Caco-2 (cell line): ENCODE measurements around the gene RNF2. TPM values are rescaled to one million over a fixed set of nuclear protein-coding genes. Genes with fewer than 3 reads are reported as not detected.

Experiments used
- BruUV-seq: library from RNA; stranded (reverse); fragments of 400-500 nt; replicated peaks from 2 replicates; lab custom pipeline; 2021; lab: Mats Ljungman, UMichigan
- CTCF ChIA-PET: fragments of 300-600 bp; sonication (Branson Sonifier 250); formaldehyde crosslinking; loops from one replicate; lab custom pipeline; 2022; ENCODE audit warnings: antibody characterized with exemption; lab: Charles Lee
- POLR2A ChIA-PET: fragments of 300-600 bp; sonication (Branson Sonifier 250); formaldehyde crosslinking; loops from one replicate; lab custom pipeline; 2022; ENCODE audit warnings: antibody characterized with exemption; lab: Charles Lee
- DNase-seq, 2 experiments: peaks; one replicate each; pipeline versions ENCODE4 v3.0.0 to v3.0.0-alpha.2; 2020 to 2022
- H3K27me3 ChIP-seq: replicated peaks from 2 replicates; pipeline ENCODE4 v1.6.0; 2011; ENCODE audit warnings: low read length; ENCODE audit not compliant: control insufficient read depth, insufficient read depth
- H3K36me3 ChIP-seq: 2 replicates; pipeline ENCODE4 v1.5.1; 2011; ENCODE audit warnings: low read length; ENCODE audit not compliant: control insufficient read depth, insufficient read depth
- H3K4me1 ChIP-seq: fragments of 250-450 bp; sonication (Bioruptor Pico); 2 replicates; pipeline ENCODE4 v1.5.1; 2020; ENCODE audit warnings: mild to moderate bottlenecking
- H3K4me3 ChIP-seq: 2 replicates; pipeline ENCODE4 v1.5.1; 2011; ENCODE audit warnings: low read depth, mild to moderate bottlenecking, control low read depth, low read length
- H3K9me3 ChIP-seq: fragments of 250-450 bp; sonication (Bioruptor Pico); 2 replicates; pipeline ENCODE4 v1.5.1; 2020; ENCODE audit warnings: mild to moderate bottlenecking, moderate library complexity
- H3K27ac Mint-ChIP-seq: one replicate; pipeline ENCODE4 v1.8.0; 2022; ENCODE audit warnings: mixed read lengths; ENCODE audit not compliant: unreplicated experiment
- H3K27me3 Mint-ChIP-seq: one replicate; pipeline ENCODE4 v1.8.0; 2022; ENCODE audit warnings: mixed read lengths; ENCODE audit not compliant: insufficient read depth, unreplicated experiment
- H3K36me3 Mint-ChIP-seq: one replicate; pipeline ENCODE4 v1.8.0; 2022; ENCODE audit warnings: mild to moderate bottlenecking, mixed read lengths; ENCODE audit not compliant: insufficient read depth, unreplicated experiment
- H3K4me1 Mint-ChIP-seq: one replicate; pipeline ENCODE4 v1.8.0; 2022; ENCODE audit warnings: low read depth, mixed read lengths; ENCODE audit not compliant: unreplicated experiment
- H3K4me3 Mint-ChIP-seq: one replicate; pipeline ENCODE4 v1.8.0; 2022; ENCODE audit warnings: mild to moderate bottlenecking, moderate library complexity, mixed read lengths; ENCODE audit not compliant: unreplicated experiment
- H3K9me3 Mint-ChIP-seq: one replicate; pipeline ENCODE4 v1.8.0; 2022; ENCODE audit warnings: mixed read lengths; ENCODE audit not compliant: unreplicated experiment
- CTCF ChIP-seq, 2 experiments: fragments of 200-600 bp in 1 of 2; IDR thresholded peaks; 1 replicate in 1 of 2; 2 replicates in 1 of 2; pipeline versions ENCODE4 v1.5.1 to v1.8.0; 2011 to 2022; ENCODE audit warnings: antibody characterized with exemption in 1 of 2, control low read depth in 1 of 2, inconsistent platforms in 1 of 2, low read depth in 1 of 2, low read length in 1 of 2, mild to moderate bottlenecking in 1 of 2, moderate library complexity in 1 of 2; ENCODE audit not compliant: insufficient read depth in 1 of 2, severe bottlenecking in 1 of 2, unreplicated experiment in 1 of 2
- intact Hi-C: fragments of 100-400 bp; cut with micrococcal nuclease; formaldehyde crosslinking; loops from one replicate; pipeline ENCODE4 v1.10.0; 2022; ENCODE audit not compliant: unreplicated experiment
- total RNA-seq: library from RNA; stranded (reverse); gene quantifications from 2 replicates; pipeline ENCODE4 v1.2.3, GENCODE V29; 2022

RNF2 gene
- total RNA-seq, 1 experiment from 2014 or later: 31.7 TPM

- Mint-ChIP-seq H3K4me1 (peaks cover 6% of the 10 kb centered on the region), H3K4me3 (no peak overlapping the region), H3K36me3 (no peaks in the 10 kb centered on the region), H3K27me3 (no peaks in the 10 kb centered on the region), H3K9me3 (no peaks in the 10 kb centered on the region), H3K27ac (no peak overlapping the region)
- no peak overlapping the region for H3K4me3 ChIP-seq
- no peaks in the 10 kb centered on the region for H3K27me3 ChIP-seq
- no TSS peak for BruUV-seq
- intact Hi-C loops: loop anchor here (5.0 to 10.0 kb wide), 3 partner anchors 108 to 645 kb away; partner anchors contain the start of genes SWT1 and TRMT1L
- H3K4me1 ChIP-seq: peaks cover 13% of the 10 kb centered on the region
- no peak for DNase-seq
- TF ChIP-seq CTCF (IDR thresholded peaks at IDR 0.05; ENCODE audit: insufficient read depth in 1 of 2, low read depth in 1 of 2, low read length in 1 of 2, severe bottlenecking in 1 of 2, unreplicated experiment in 1 of 2): no peak
- CTCF ChIA-PET: no interaction called here
- no peaks in the 10 kb centered on the region for H3K9me3 ChIP-seq
- no peaks in the 10 kb centered on the region for H3K36me3 ChIP-seq
- POLR2A ChIA-PET: no interaction called here
These were observed 4.3 kb downstream of the RNF2 start for GRCh38 chr1:185049670-185050069.

DNA sequence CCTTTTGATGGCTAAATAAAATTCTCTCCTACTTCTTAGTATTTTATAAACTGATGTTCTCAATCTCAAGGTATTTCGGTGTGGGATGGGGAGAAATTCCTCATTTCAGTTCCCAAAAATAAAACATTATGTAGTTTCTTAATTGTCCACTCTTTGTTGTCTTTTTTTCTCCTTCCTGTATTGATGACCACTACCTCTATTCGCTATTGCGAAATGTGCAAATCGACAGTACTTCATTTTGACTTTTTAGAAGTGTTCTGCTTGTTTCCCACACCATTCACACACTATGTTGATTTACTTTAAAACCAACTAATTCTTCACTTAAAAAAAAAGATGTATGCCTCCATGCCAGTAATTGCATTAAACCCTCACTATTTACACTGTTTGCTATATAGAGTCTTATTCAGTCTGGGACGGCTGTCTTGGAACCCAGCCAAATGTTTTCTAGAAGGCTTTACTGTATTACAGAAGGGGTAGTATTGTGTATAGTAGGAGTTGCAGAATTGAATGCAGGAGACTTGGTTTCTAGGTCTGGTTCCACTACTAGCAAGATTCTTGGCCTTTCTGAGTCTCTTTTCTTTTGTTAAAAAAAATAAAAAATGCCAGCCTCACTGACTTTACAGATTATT is 5.6 kb downstream of the RNF2 start:
- BruUV-seq: no TSS peak
- H3K9me3 ChIP-seq: no peaks in the 10 kb centered on the region
- ChIA-PET CTCF (no interaction called here), POLR2A (no interaction called here)
- no peak overlapping the region for H3K4me3 ChIP-seq
- no peak overlapping the region for H3K27ac Mint-ChIP-seq
- peaks cover 10% of the 10 kb centered on the region; the same call in 1 of the 2 replicates for H3K4me1 ChIP-seq
- no peaks in the 10 kb centered on the region for H3K36me3 Mint-ChIP-seq
- no peaks in the 10 kb centered on the region for H3K27me3 ChIP-seq
- DNase-seq: no peak
- no peak overlapping the region for H3K4me3 Mint-ChIP-seq
- intact Hi-C loops: no loop called here
- no peaks in the 10 kb centered on the region for H3K36me3 ChIP-seq
- H3K4me1 Mint-ChIP-seq: peaks cover 6% of the 10 kb centered on the region
- no peaks in the 10 kb centered on the region for H3K27me3 Mint-ChIP-seq
- TF ChIP-seq CTCF (IDR thresholded peaks at IDR 0.05; ENCODE audit: insufficient read depth in 1 of 2, low read depth in 1 of 2, low read length in 1 of 2, severe bottlenecking in 1 of 2, unreplicated experiment in 1 of 2): no peak
- no peaks in the 10 kb centered on the region for H3K9me3 Mint-ChIP-seq

- no peaks in the 10 kb centered on the region for H3K4me1 Mint-ChIP-seq
- H3K27me3 ChIP-seq: no peaks in the 10 kb centered on the region
- H3K4me3 ChIP-seq: no peak overlapping the region
- CTCF ChIA-PET: no interaction called here
- intact Hi-C loops: loop anchor here (2.0 kb wide), 1 partner anchor 14 kb away; no protein-coding TSS in a partner anchor
- BruUV-seq: no TSS peak
- no peak for TF ChIP-seq CTCF (IDR thresholded peaks at IDR 0.05; ENCODE audit: insufficient read depth in 1 of 2, low read depth in 1 of 2, low read length in 1 of 2, severe bottlenecking in 1 of 2, unreplicated experiment in 1 of 2)
- POLR2A ChIA-PET: no interaction called here
- H3K9me3 ChIP-seq: no peaks in the 10 kb centered on the region
- no peaks in the 10 kb centered on the region for H3K36me3 Mint-ChIP-seq
- H3K9me3 Mint-ChIP-seq: no peaks in the 10 kb centered on the region
- no peaks in the 10 kb centered on the region for H3K36me3 ChIP-seq
- no peak overlapping the region for H3K4me3 Mint-ChIP-seq
- H3K27ac Mint-ChIP-seq: no peak overlapping the region
- no peaks in the 10 kb centered on the region for H3K27me3 Mint-ChIP-seq
- DNase-seq: no peak
- H3K4me1 ChIP-seq: no peaks in the 10 kb centered on the region
These were observed 7.8 kb downstream of the RNF2 start for GRCh38 chr1:185053204-185053603.
